H1 (cell line): ENCODE results near the gene GAGE12J. TPM values are rescaled to one million over a fixed set of nuclear protein-coding genes. Genes with fewer than 3 reads are reported as not detected.
"Not testable (repeated sequence)": the region's sequence is repeated elsewhere in the genome, so short reads cannot be mapped to it uniquely, and the experiment has no call there.

Experiments
- CTCF ChIA-PET: fragments of 300-600 bp; sonication (Branson Sonifier 250); formaldehyde crosslinking; loops from one replicate; lab custom pipeline; 2021; ENCODE audit not compliant: partially characterized antibody; lab: Charles Lee
- POLR2A ChIA-PET: fragments of 300-600 bp; sonication (Branson Sonifier 250); formaldehyde crosslinking; loops from one replicate; lab custom pipeline; 2021; ENCODE audit warnings: inconsistent platforms; ENCODE audit not compliant: partially characterized antibody; lab: Charles Lee
- DNase-seq, 2 experiments: peaks; one replicate each; pipeline versions ENCODE4 v3.0.0 to v3.0.0-alpha.2; 2010 to 2022; ENCODE audit warnings: low spot score in 2 of 2, low read depth in 1 of 2, mixed read lengths in 1 of 2
- FAIRE-seq: peaks from 2 replicates; lab custom pipeline; 2011; peaks lifted over from hg19 to GRCh38; lab: Jason Lieb, UNC
- H2AFZ ChIP-seq: 2 replicates; pipeline ENCODE4 v1.8.1; 2012; ENCODE audit warnings: low read length, inconsistent platforms
- H2AK5ac ChIP-seq: 2 replicates; pipeline ENCODE4 v1.6.1; 2013; ENCODE audit warnings: low read depth, low read length
- H2BK120ac ChIP-seq: replicated peaks from 2 replicates; pipeline ENCODE3; 2013; ENCODE audit warnings: low read depth, low read length, inconsistent platforms
- H2BK12ac ChIP-seq: 2 replicates; pipeline ENCODE4 v1.6.1; 2013; ENCODE audit warnings: low read depth, low read length
- H2BK15ac ChIP-seq: 2 replicates; pipeline ENCODE4 v1.6.1; 2013; ENCODE audit warnings: low read length
- H2BK20ac ChIP-seq: 2 replicates; pipeline ENCODE4 v1.6.1; 2013; ENCODE audit warnings: low read length
- H2BK5ac ChIP-seq: 2 replicates; pipeline ENCODE4 v1.6.1; 2013; ENCODE audit warnings: low read depth, low read length
- H3K14ac ChIP-seq: 2 replicates; pipeline ENCODE4 v1.6.1; 2013; ENCODE audit warnings: inconsistent platforms; ENCODE audit not compliant: insufficient read length
- H3K18ac ChIP-seq: 2 replicates; pipeline ENCODE4 v1.6.1; 2013; ENCODE audit warnings: low read length; ENCODE audit errors: extremely low read depth
- H3K23ac ChIP-seq: 2 replicates; pipeline ENCODE4 v1.6.1; 2013; ENCODE audit warnings: inconsistent platforms; ENCODE audit not compliant: insufficient read length
- H3K23me2 ChIP-seq: 2 replicates; pipeline ENCODE4 v1.6.1; 2013; ENCODE audit warnings: low read depth, low read length
- H3K27ac ChIP-seq: 2 replicates; pipeline ENCODE4 v1.6.1; 2011; ENCODE audit warnings: low read depth, low read length, inconsistent platforms
- H3K27me3 ChIP-seq, 4 experiments: replicated peaks in 1 of 4; 1 replicate in 1 of 4; 2 replicates in 3 of 4; pipeline versions ENCODE4 v1.6.1 to v1.8.1; 2011 to 2013; ENCODE audit warnings: low read length in 3 of 4, mild to moderate bottlenecking in 3 of 4, inconsistent platforms in 2 of 4, mixed read lengths in 2 of 4, moderate library complexity in 1 of 4; ENCODE audit not compliant: control insufficient read depth in 3 of 4, insufficient read depth in 3 of 4; ENCODE audit errors: extremely low read depth in 1 of 4
- H3K36me3 ChIP-seq, 4 experiments: 2 replicates each; pipeline versions ENCODE4 v1.6.1 to v1.8.1; 2011 to 2013; ENCODE audit warnings: mild to moderate bottlenecking in 4 of 4, low read length in 3 of 4, moderate library complexity in 2 of 4, control low read depth in 1 of 4, inconsistent platforms in 1 of 4; ENCODE audit not compliant: insufficient read depth in 4 of 4, control insufficient read depth in 2 of 4
- H3K4ac ChIP-seq: replicated peaks from 2 replicates; pipeline ENCODE3; 2013; ENCODE audit warnings: low read length, low read depth, mixed read lengths, inconsistent platforms; ENCODE audit not compliant: insufficient read length
- H3K4me1 ChIP-seq, 4 experiments: replicated peaks in 1 of 4; 1 replicate in 1 of 4; 2 replicates in 3 of 4; pipeline versions ENCODE4 v1.6.1 to v1.8.1; 2011 to 2013; ENCODE audit warnings: low read length in 3 of 4, inconsistent platforms in 2 of 4, mixed read lengths in 1 of 4; ENCODE audit not compliant: insufficient read depth in 4 of 4, control insufficient read depth in 3 of 4
- H3K4me2 ChIP-seq, 2 experiments: 2 replicates each; pipeline versions ENCODE4 v1.6.1 to v1.8.1; 2011 to 2013; ENCODE audit warnings: low read depth in 2 of 2, low read length in 2 of 2, control low read depth in 1 of 2, inconsistent platforms in 1 of 2, mild to moderate bottlenecking in 1 of 2; ENCODE audit not compliant: insufficient read depth in 1 of 2
- H3K4me3 ChIP-seq, 4 experiments: fragments of 200-600, 300-600 bp in 1 of 4; sonication (generic), shearing (Covaris generic), sonication (Bioruptor Twin) in 1 of 4; 2 replicates each; pipeline versions ENCODE4 v1.5.1 to v1.8.1; 2011 to 2016; ENCODE audit warnings: low read length in 4 of 4, low read depth in 3 of 4, control low read depth in 2 of 4, inconsistent platforms in 2 of 4, mild to moderate bottlenecking in 2 of 4, mixed read lengths in 1 of 4, moderate library complexity in 1 of 4; ENCODE audit not compliant: insufficient read depth in 2 of 4; ENCODE audit errors: extremely low read depth in 1 of 4
- H3K56ac ChIP-seq: replicated peaks from 2 replicates; pipeline ENCODE3; 2013; ENCODE audit warnings: low read depth, mild to moderate bottlenecking, mixed read lengths, low read length, inconsistent platforms; ENCODE audit not compliant: insufficient read length
- H3K79me1 ChIP-seq: 2 replicates; pipeline ENCODE4 v1.6.1; 2013; ENCODE audit warnings: low read depth, low read length, control low read depth
- H3K79me2 ChIP-seq, 2 experiments: 2 replicates each; pipeline versions ENCODE4 v1.6.1 to v1.8.1; 2012 to 2013; ENCODE audit warnings: low read length in 2 of 2, mild to moderate bottlenecking in 2 of 2, inconsistent platforms in 1 of 2; ENCODE audit not compliant: insufficient read depth in 2 of 2, control insufficient read depth in 1 of 2
- H3K9ac ChIP-seq, 4 experiments: replicated peaks in 1 of 4; 1 replicate in 1 of 4; 2 replicates in 3 of 4; pipeline versions ENCODE4 v1.6.1 to v1.8.1; 2011 to 2013; ENCODE audit warnings: low read depth in 3 of 4, low read length in 3 of 4, control low read depth in 2 of 4, mild to moderate bottlenecking in 2 of 4, moderate library complexity in 2 of 4, inconsistent platforms in 1 of 4; ENCODE audit errors: extremely low read depth in 1 of 4
- H3K9me3 ChIP-seq, 2 experiments: 2 replicates each; pipeline versions ENCODE4 v1.6.1 to v1.8.1; 2012 to 2013; ENCODE audit warnings: mild to moderate bottlenecking in 2 of 2, moderate library complexity in 2 of 2, control low read depth in 1 of 2, inconsistent platforms in 1 of 2, low read depth in 1 of 2, low read length in 1 of 2, mixed read lengths in 1 of 2; ENCODE audit not compliant: insufficient read depth in 2 of 2
- H4K20me1 ChIP-seq, 2 experiments: replicated peaks in 1 of 2; 2 replicates each; pipeline versions ENCODE3 to v1.8.1; 2011 to 2013; ENCODE audit warnings: inconsistent platforms in 2 of 2, low read length in 2 of 2, mild to moderate bottlenecking in 1 of 2; ENCODE audit not compliant: insufficient read depth in 2 of 2, control insufficient read depth in 1 of 2
- H4K5ac ChIP-seq: 2 replicates; pipeline ENCODE4 v1.6.1; 2013; ENCODE audit warnings: low read length, low read depth, mixed read lengths, inconsistent platforms; ENCODE audit not compliant: insufficient read length
- H4K8ac ChIP-seq: 2 replicates; pipeline ENCODE4 v1.8.0; 2013; ENCODE audit warnings: mild to moderate bottlenecking, moderate library complexity, low read length, inconsistent platforms; ENCODE audit not compliant: insufficient read depth; ENCODE audit errors: extremely low read depth
- H4K91ac ChIP-seq: replicated peaks from 2 replicates; pipeline ENCODE3; 2013; ENCODE audit warnings: low read length, mixed read lengths, inconsistent platforms; ENCODE audit not compliant: insufficient read length
- WGBS, 2 experiments: shearing (Covaris generic) in 1 of 2; methylation state at CpG; one replicate each; pipeline versions ENCODE4 v1.1.6 to v1.1.7; 2013 to 2015; ENCODE audit warnings: low lambda C conversion rate in 2 of 2, mixed read lengths in 2 of 2, inconsistent platforms in 1 of 2, low coverage in 1 of 2, missing lambda C conversion rate in 1 of 2; ENCODE audit not compliant: insufficient replicate concordance in 2 of 2, insufficient coverage in 1 of 2, insufficient read length in 1 of 2; ENCODE audit errors: extremely low coverage in 1 of 2, missing lambda C conversion rate in 1 of 2; 5-methylcytosine and 5-hydroxymethylcytosine counted together
- long read RNA-seq, 2 experiments: library from RNA in 1 of 2; library from capped mRNA in 1 of 2; stranded (forward); transcript quantifications; one replicate each; pipeline ENCODE4 v2.0.0, GENCODE V29; 2021; ENCODE audit warnings: inconsistent platforms in 1 of 2
- polyA minus RNA-seq, 3 experiments: library from RNA; depleted of rRNA, polyadenylated mRNA; stranded (reverse); fragments of >200 nt; gene quantifications; 1 replicate in 2 of 3; 2 replicates in 1 of 3; pipeline ENCODE4 v1.2.3, GENCODE V29; 2011
- polyA plus RNA-seq, 7 experiments: library from polyadenylated mRNA; depleted of rRNA in 3 of 7; stranded (reverse) in 5 of 7; unstranded in 2 of 7; fragments of >200 nt in 5 of 7; fragments of 200-250 nt in 2 of 7; gene quantifications; 1 replicate in 5 of 7; 2 replicates in 1 of 7; 4 replicates in 1 of 7; pipeline versions ENCODE4 v1.2.1 to v1.2.3, GENCODE V29; 2011 to 2013; ENCODE audit warnings: missing spikeins in 2 of 7, mixed read lengths in 2 of 7
- total RNA-seq: library from RNA; stranded (reverse); fragmentation: NEBNext Ultra II Directional; extraction: Animal tissue kit (Norgen Biotek cat#: 25700); gene quantifications from 2 replicates; pipeline ENCODE4 v1.2.1, GENCODE V29; 2021

GAGE12J gene, protein sequence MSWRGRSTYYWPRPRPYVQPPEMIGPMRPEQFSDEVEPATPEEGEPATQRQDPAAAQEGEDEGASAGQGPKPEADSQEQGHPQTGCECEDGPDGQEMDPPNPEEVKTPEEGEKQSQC
- not detected in 2 replicates for total RNA-seq
- not detected in 2 replicates for polyA plus RNA-seq (2011; rRNA removed)
- polyA plus RNA-seq (2011; cell fraction: cytosol; rRNA removed): not detected
- not detected for polyA plus RNA-seq (2011; cell fraction: nucleus; rRNA removed)
- not detected in 4 replicates for polyA plus RNA-seq (2012, experiment 1 of 2)
- polyA plus RNA-seq (2012, experiment 2 of 2): not detected
- polyA plus RNA-seq (2013, experiment 1 of 2): not detected
- polyA plus RNA-seq (2013, experiment 2 of 2): not detected
- not detected in 2 replicates for polyA minus RNA-seq (2011; rRNA and poly(A)+ RNA removed)
- not detected for polyA minus RNA-seq (2011; cell fraction: cytosol; rRNA and poly(A)+ RNA removed)
- polyA minus RNA-seq (2011; cell fraction: nucleus; rRNA and poly(A)+ RNA removed): not detected
- long read RNA-seq, experiment 1: 0 reads
- long read RNA-seq, experiment 2: 0 reads

DNA sequence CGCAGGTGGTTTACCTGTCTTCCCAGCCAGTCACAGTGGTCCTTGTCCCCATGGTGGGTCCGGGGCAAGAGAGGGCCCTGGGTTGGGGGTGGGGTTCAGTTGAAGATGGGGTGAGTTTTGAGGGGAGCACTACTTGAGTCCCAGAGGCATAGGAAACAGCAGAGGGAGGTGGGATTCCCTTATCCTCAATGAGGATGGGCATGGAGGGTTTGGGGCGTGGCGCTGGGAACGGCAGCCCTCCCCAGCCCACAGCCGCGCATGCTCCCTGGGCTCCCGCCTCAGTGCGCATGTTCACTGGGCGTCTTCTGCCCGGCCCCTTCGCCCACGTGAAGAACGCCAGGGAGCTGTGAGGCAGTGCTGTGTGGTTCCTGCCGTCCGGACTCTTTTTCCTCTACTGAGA is at the start of gene GAGE12J:
GAGE12J (plus strand) TSS at position 301 of the 400 bp plus-strand sequence. CDS start 1,157 bp downstream, outside the sequence.
- H3K4me2 ChIP-seq, H3K23me2 ChIP-seq, H3K4me1 ChIP-seq, H3K36me3 ChIP-seq, H3K56ac ChIP-seq, H2BK20ac ChIP-seq, H3K18ac ChIP-seq, POLR2A ChIA-PET, FAIRE-seq, H3K23ac ChIP-seq, H3K27me3 ChIP-seq, H2BK5ac ChIP-seq, H3K4me3 ChIP-seq, H3K27ac ChIP-seq, H3K9ac ChIP-seq, H2AFZ ChIP-seq, H4K8ac ChIP-seq, H4K5ac ChIP-seq, H2AK5ac ChIP-seq, H3K4ac ChIP-seq, DNase-seq, H2BK120ac ChIP-seq, H3K9me3 ChIP-seq, H4K20me1 ChIP-seq, H2BK15ac ChIP-seq, H3K14ac ChIP-seq, H3K79me1 ChIP-seq, H2BK12ac ChIP-seq, H3K79me2 ChIP-seq, H4K91ac ChIP-seq, CTCF ChIA-PET: not testable (repeated sequence)
- WGBS, 2 experiments: no CpG with 5 or more reads among the region's 16 CpGs
